NCI-H2171 (cell line): ENCODE results near the gene CD7.

Experiments used
- DNase-seq: peaks from one replicate; lab custom pipeline; 2025; lab: John Stamatoyannopoulos, UW

CD7 gene

DNA sequence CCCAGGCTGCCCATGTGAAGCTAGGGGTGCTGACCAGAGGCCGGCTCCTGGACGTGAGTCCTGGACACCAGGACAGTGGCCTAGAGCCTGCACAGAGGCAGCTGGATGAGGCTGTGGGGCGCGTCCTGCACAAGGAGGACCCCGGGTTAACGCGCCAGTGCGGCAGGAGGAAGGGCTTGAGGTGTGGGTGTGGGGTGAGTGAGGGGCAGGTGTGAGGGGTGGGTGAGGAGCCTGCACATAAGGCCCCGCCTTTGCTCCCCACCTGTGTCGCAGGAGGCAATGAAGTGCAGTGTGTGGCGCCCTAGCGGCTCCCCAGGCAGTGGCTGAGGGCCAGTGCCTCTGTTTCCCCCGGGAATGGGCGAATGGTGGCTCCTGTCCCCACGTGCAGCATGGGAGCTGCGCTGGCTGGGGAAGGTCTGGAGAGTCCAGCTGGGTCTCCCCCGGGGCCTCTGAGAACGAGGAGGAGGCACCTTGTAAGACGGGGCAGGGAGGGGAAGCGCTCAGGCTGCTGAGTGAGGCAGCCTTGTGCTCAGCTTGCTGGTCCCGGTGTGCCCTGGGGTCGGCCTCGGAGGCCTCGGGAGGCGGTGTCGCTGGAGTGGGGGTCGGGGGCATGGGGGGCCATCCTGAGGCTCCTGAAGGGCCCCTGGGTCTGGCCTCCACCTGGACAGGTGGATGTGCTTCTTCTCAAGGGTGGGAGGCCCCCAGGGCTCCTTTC lies 3.2 kb downstream of the CD7 start:
- no peak for DNase-seq

DNA sequence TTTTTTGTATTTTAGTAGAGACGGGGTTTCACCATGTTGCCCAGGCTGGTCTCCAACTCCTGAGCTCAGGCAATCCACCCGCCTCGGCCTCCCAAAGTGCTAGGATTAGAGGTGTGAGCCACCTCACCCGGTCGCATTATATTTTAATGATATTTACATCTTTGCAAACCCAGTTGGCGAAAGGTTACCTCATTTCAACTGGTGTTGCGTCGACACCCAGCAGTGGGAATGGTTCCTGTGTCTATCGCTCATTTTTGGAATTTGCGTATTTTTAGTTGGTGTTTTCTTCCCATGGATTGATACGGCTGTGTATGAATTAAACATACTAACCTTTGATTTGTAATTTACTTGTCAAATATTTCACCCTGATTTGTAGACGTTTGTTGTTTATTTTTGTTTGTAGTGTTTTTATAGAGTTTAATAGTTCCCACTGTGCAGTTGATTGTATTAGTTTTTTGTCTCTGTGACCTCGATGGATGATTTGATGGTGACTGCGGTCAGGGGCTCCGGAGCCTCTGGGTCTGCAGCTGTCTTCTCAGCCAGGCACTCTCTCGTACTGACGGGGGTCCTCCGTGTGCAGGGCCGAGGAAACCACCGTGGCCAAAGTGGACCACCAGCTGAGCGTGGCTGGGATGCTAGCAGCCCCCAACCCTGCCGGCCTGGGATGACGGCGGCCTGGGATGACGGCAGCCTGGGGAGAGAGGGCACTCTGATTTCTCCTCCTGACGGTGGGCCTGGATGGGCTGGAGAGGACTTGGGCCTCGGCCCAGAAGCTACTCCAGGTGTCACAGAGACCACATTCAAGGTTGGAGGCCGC lies 4.0 kb downstream of the CD7 start:
- DNase-seq = no peak

DNA sequence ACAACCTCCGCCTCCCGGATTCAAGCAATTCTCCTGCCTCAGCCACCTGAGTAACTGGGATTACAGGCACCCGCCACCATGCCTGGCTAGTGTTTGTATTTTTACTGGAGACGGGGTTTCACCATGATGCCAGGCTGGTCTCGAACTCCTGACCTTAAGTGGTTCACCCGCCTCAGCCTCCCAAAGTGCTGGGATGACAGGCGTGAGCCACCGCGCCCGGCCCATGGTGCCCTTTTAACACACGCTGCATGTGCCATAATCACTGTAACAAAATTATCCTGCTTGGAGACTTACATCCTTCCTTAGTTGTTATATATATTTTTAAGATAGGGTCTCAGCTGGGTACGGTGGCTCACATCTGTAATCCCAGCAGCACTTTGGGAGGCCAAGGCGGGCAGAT lies 5.4 kb downstream of the CD7 start:
- no peak for DNase-seq

DNA sequence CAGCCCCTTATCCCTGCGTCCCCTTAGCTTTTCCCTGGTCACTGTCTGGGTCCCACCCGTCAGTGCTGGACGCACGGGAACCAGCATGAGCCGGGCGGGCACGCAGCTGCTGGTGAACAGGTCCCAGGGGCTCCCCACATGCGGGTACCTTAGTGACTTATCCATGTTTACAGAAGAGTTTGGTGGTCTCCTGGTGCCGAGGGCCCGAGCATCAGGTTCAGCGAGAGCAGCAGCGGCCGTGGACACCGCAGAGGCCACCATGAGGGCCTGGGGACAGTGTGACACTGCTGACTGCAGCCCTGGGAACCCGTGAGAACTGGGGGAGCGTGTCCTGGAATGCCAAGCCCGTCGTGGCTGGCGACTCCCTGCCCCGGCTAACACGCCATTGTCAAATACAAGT lies 6.5 kb downstream of the CD7 start:
- no peak for DNase-seq

DNA sequence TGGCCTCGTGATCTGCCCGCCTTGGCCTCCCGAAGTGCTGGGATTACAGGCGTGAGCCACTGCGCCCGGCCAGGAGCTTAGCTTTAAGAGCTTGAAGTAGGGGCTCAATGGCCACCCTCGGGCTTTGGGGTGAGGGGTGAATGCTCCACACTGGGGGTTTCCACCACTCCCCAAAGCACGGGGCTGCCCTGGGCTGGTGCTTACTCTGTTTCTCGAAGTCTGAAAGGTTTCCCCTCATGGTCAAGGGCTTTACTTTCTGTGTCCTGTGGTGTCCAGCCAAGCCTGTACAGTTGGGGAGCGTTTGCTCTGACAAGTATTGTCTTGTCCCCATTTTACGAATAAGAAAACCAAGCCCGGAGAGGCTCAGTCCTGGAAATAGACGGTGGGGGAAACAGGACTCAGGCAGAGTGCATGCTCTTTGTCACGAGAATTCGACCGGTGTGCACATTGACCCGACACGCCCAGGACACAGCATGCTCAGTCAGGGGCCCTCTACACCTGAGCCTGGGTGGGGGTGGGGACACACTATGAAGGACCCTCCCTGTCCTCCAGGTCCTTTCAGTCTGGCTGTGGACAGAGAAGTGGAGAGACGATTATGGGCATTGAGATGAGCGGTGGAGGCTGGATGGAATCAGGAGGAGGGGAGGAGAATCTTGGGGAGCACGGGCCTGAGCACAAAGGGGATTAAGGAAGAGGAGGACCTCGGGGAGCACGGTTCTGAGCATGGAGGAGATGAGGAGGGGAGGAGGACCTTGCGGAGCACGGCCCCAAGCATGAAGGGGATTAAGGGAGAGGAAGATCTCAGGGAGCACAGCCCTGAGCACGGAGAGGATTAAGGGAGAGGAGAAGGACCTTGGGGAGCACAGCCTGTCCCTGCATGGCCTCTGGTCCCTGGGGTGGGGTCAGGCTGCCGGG lies 7.5 kb downstream of the CD7 start:
- DNase-seq = no peak

DNA sequence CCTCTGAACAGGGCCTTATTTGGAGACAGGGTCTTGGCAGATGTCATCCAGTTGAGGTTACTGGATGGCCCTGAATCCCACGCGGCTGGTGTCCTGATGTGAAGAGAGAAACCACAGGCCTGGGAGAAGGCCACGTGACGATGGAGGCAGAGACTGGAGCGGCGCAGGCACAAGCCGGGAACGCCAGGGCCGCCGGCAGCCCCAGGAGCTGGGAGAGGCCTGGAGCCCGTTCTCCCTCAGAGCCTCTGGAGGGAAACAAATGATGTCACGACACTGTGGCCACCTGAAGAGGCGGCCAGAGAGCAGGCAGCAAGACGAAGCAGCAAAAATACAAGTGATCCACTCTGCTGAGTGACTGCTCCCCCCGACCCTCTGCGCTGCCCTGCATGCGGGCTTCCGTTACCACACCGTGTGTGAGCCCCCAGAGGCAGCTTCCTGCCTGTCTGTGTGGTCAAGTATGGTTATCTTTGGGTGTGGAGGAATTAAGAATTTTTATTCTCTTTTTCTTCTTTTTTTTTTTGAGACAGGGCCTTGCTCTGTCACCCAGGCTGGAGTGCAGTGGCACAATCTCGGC lies 11.6 kb downstream of the CD7 start:
- no peak for DNase-seq

DNA sequence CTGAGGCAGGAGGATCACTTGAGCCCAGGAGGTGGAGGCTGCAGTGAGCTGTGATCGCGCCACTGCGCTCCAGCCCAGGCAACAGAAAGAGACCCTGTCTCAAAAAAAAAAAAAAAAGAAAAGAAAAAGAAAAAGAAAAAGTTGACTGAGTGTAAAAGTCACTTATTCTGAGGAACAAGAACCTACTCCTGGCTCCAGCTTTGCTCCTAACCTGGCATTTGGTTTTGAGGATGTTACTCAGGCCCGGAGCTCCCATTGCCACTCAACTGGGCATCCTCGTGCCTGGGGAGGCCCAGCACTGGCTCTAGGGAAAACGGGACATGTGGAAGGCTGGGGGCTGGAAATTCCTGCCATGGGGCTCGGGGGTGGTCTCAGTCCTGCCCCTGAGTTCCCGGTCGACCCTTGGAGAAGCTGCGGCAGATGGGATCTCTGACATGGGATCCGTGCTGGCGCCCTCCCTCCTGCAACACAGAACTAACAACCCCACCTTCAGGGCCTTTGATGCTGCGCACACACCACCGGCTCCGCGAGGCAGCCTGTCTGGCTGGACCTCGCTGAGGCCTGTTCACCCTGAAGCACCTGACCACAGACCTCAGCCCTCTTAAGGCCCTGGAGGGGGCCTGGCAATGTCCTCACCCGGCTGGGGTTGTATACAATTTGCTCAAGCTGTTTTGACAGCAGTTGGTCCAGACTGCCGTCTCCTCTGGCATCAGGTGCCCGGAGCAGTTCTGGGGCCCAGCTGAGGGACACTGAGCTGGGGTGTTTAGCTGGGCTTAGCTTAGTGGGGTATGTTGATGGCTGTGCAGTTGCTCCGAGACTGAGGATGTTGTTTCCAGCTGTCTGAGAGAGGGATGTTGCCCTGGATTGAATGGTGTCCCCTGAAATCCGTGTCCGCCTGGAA lies 12.3 kb downstream of the CD7 start:
- no peak for DNase-seq

DNA sequence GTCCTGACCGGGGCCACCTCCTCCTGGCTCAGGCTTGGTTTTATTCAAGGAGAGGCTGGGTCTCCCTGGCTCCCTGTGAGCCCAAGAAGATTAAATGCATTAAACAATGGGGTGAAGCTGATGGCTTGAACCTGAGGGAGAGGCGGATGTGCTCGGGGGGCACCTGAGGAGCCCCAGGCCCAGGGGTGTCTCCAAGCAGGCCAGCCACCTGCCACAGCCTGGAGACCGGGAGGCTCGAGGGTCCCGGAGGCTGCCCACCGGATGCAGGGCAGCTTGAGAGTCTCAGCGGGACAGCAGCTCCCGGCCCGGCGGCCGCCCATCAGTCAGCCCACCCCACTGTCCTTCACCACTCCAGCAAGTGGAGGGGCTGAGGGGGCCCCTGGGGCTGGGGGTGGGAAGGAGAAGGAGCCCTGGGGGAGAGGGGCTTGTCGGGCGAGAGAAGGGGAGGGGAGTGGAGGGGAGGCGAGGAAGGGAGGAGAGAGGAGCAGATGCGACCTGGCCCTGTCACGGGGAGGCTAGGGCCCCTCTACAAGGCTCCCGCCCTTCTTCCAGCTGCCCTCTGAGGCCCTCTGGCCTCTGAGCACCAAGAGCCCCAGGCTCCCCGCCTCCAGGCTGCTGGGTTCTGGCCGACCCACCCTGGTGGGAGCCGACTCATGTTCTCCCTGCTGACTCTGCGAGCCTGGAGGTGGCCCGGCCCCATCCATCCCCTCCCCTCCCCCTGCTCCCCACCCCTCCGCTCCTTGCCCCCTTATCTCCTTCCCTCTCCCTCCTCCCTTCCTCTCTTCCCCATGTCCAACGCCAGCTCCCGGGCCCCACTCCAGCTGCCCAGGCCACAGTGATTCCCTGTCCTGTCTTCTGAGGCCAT lies 13.2 kb downstream of the CD7 start:
- DNase-seq = no peak

DNA sequence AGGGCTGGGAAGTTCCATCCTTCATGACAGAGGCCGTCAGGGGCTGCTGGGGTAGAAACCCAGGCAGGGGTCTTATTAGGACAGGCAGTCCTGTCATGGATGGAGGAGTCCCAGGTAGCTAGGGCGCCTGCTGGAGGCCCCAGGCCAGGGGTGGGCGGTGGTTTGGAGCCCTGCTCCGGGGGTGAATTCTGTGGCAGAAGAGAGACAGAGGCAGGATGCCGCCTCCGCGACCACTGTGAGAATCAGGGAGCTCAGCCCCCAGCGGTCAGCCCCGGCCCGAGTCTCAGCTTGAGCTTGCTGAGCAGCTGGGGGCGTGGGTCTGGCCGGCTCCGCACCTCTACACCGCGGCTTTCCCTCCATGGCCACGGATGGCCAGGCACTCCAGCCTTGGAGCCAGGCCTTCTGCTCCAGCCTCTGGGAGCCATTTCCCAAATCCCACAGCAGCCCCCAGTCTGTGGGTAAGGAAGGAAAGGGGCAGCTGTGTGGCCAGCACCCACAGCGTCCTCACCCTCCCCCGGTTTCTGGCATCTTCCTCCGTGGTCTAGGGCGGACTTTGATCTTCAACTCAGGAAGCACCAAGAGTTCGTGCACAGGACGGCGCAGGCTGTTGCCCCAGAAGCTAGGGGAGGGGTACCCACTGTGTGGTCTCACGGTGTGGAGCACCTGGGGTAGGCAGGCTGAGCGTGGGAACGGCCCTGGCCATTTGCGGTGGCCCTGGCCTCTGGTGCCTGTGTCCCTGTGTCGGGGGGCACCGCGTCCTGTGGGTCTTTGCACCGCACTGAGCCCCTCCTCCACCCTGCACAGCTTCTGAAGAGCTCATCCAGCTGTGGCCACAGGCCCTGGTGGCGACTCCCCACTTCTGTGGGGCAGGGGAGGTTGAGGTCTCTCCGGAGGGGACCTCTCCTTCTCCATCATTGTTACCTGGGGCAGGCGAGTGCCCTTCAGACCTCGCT lies 14.1 kb downstream of the CD7 start:
- no peak for DNase-seq

DNA sequence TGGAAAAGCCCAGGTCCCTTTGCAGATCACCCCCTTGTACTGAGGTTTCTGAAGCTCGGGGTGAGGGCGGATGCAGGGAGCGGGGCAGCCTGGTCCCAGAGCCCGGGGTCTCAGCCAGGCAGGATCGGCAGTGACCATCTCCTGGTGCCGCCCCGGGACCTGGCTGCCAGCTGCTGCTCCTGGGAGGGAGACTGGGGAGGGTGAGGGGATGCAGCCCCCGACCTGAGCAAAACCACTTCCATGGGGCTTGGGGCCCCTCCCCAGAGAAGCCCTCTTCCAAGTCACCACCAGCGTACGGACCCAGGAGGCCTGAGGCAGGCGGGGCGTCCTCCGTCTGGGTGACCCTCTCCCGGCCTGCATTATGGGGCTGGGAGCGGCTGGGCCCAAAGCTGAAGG lies 14.8 kb downstream of the CD7 start:
- DNase-seq = no peak

DNA sequence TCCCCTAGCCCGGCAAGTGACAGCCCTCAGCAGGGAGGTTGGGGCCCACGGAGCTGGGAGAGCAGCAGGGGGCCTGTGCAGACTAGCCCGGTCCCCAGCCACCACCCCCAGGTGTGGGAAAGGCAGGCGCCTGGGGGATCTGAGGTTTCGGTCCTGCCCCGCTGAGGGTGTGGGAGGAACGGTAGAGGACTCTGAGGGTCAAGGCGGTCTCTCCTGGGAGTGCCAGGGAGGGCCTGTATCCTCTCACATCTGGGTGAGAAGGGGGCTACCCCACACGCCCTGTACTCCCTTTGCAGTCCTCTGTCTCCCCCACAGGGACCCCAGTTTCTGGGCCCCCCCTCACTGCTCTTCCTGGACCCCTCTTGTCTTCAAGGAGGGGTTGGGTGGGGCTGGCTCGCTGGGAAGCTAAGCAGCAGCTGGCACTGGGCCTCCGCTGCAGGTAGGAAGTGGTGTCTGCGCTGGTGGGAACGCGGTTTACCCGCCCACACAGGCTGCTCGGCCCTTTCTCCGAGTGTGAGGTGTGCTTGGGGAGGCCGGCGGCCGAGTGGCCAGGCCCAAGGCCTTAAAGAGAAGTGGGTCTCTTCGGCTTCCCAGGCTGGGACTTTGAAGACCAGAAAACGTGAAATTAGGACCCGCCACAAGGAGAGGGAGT lies 15.4 kb downstream of the CD7 start:
- no peak for DNase-seq

DNA sequence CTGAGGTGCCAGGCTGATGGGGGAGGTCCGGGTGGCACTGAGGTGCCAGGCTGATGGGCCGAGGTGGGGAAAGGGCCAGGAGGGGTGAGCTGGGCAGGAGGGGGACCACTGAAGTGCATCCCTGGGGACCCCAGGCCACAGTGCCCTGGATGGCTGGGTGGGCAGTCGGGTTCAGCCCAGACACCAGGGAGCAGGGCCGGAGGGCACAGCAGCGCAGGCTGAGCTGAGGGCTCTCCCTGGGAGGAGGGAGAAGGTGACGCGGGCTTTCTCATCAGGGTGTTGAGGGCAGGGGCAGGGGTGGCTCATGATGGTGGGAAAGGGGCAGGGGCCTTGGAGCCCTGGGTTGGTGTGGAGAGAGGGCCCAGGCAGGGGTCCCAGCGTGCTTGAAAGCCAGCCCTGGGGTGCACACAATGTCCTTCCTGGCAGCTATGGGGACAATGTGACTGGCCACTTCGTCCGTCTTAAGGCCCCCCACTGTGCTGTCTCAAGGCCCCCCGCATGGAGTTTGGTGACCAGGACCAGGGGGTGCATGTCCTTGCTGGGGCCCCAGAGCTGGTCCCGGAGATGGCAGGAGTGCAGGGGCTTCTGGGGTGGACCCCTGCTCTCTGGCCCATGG lies 16.0 kb downstream of the CD7 start:
- no peak for DNase-seq

DNA sequence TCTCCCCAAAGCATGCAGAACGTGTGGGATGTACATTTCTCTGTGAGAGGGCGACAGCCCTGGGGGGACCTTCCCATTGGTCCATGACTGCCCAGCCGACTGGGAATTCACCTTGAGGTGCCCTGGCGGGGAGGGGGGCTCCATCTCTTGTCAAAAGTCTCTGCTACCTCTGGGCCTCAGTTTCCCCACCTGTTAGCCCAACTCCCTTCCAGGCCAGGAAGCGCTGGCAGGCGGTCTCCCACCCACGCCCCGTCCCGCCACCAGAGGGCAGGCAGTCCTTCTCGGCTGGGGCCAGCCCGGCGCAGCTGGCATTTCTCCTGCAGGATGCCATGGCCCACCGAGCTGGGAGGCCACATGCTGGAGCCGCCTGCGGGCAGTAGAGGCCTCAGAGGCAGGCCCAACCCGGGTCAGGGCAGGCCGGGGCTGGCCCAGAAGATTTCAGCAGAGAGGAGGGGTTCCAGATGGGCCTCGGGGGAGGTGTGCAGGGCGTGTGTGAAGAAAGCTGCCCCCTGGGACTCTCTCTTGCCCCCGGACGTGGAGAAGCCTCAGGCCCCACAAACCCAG lies 16.6 kb downstream of the CD7 start:
- peak; percentile 46 for DNase-seq

DNA sequence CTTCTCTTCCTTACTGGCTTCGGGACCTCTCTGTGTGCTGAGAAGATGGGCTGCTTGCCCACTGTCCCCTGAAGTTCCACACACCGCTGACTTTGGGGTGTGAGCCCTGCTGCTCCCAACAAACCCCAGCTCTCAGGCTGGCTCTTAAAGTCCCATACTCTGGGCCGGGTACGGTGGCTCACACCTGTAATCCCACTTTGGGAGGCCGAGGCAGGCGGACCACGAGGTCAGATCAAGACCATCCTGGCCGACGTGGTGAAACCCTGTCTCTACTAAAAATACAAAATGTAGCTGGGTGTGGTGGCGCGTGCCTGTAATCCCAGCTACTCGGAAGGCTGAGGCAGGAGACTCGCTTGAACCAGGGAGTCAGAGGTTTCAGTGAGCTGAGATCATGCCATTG lies 17.2 kb downstream of the CD7 start:
- no peak for DNase-seq

DNA sequence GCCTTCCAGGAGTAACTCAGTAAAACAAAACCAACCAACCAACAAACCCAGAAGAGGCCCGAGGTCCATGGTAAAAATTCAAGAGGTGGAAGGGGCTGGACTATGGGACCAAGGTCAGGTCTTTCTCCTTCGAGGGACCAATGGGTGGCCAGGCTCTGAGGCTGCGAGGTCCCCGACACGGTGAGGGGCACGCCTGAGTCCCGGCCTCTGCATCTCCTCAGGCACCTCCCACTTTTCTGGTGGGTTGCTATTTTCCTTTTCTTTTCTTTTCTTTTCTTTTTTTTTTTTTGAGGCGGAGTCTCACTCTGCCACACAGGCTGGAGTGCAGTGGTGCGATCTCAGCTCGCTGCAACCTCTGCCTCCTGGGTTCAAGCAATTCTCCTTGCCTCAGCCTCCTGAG lies 18.0 kb downstream of the CD7 start:
- no peak for DNase-seq

DNA sequence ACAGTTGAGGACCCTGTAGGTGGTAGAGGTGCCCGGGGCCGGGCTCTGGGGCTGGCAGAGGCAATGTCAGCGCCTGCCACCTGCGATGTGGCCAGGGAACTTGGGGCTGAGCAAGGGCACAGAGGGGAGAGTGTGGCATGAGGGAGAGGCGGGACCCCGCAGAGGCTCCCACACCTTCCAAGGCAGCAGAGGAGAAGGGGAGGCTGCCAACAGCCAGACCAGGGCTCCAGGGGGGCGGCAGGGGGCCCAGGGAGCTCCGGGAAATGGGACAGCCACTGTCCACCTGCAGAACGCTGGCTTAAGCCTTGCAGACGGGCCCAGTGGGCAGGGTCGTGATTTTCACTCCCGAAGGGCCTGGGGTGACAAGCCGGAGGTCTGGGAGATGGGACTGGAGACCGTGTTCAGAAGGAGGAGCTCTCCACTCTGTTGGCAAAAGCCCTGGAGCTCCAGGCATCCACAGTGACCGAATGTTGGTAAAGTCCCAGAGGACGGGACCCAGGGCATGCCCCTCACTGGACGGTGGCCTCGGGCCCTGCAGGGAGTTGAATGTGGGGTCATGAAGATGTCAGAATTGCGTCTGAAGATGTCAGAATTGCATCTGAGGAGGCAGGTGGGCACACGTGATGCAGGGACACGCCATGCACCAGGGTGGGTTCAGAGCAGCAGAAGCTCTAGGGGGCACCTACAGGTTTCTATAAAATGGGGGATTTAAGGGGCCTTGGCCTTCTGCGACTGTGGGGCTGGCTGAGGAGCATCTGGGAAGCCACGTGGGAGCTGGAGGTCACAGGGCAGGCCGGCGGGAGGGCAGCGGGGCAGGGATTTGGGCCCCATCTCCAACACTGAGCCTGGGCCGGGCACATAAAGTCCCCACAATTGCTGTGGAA lies 18.6 kb downstream of the CD7 start:
- no peak for DNase-seq
